GM18951 (cell line): Measurements from ENCODE around the gene CFAP58.

ENCODE experiments used
- POLR2A ChIP-seq: IDR thresholded peaks from 4 replicates; pipeline ENCODE4 v1.6.1; 2011; ENCODE audit warnings: mild to moderate bottlenecking; ENCODE audit not compliant: insufficient read length, insufficient read depth; ENCODE audit errors: extremely low read depth
- in situ Hi-C: fragments of 300-500 bp; cut with MboI; formaldehyde crosslinking; loops from one replicate; pipeline ENCODE4 v1.12.0; 2022; ENCODE audit warnings: low sequenced_read_pairs, mixed read lengths, inconsistent platforms; ENCODE audit not compliant: unreplicated experiment

The CFAP58 gene

DNA sequence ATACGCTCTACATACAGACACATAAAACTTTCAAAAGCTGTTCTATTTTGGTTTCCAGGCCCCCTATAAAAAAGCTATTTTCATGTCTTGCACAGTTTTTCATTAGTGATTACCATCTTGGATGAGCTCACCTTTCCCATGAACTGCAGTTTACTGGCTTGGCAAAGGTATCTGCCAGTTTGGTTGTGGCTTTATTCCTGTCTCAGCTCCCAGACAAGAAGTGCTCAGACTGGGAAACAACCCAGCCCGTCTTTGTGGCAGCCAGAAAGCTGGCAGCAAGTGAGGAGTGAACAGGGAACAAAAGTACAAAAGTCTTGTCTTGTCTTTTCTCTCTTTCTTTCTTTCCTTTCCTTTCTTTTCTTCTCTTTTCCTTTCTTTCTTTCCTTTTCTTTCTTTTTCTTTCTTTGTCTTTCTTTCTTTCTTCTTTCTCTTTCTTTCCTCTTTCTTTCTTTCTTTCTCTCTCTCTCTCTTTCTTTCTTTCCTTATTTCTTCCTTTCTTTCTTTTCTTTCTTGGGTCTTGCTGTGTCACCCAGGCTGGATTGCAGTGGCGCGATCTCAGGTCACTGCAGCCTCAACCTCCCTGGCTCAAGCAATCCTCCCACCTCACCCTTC is 138.8 kb downstream of the CFAP58 start:
- in situ Hi-C loops: no loop called here
- no peak for TF ChIP-seq POLR2A

DNA sequence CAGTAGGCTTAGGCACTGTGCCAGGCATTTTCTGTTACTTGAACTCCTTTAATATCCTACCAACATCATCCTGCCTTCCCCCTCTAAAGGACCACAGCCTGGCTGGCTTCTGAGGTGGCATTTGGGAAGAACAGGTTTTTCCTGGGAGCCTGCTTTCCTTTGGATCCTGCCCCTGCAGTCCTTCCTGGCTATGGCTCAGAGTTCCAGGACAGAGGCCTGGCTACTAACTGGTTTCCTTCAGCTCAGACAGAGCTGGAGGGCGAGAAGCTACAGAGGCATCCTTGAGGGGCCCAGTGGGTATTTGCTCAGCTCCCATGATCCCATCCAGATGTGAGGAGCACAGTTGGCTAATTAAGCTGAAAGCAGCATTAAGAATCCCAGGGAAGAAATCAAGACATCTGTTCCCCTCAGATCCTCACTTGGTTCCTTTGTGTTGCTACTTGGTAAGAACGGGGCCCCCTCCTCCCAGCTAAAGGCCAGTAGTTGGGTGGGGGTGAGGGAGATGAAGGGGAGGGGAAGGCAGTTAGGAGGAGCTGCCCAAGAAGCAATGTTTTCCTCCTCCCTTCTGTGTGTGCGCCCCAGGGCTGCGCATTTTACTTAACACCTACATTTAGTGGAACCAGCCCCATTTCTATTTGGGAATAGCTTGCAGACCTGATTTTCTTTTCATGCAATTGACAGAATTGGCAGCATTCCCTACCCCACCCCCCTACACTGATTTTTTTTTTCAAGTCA is 144.9 kb downstream of the CFAP58 start:
- TF ChIP-seq POLR2A: no peak
- in situ Hi-C loops: no loop called here

DNA sequence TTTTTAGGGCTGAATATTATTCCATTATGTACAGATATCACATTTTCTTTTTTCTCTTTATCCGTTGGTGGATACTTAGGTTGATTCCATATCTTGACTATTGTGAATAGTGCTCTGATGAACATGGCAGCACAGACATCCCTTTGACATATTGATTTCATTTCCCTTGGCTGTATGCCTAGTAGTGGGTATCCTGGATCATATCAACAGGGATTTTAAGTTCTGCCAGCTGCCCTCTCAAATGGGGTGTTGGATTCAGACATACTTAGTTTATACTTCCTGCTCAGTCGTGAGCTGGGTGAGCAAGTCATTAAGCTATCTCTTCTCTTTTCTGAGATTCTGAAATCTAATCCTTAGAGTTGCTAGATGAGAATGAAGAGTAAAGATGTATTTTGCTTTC is 147.8 kb downstream of the CFAP58 start:
- in situ Hi-C loops: no loop called here
- no peak for TF ChIP-seq POLR2A

DNA sequence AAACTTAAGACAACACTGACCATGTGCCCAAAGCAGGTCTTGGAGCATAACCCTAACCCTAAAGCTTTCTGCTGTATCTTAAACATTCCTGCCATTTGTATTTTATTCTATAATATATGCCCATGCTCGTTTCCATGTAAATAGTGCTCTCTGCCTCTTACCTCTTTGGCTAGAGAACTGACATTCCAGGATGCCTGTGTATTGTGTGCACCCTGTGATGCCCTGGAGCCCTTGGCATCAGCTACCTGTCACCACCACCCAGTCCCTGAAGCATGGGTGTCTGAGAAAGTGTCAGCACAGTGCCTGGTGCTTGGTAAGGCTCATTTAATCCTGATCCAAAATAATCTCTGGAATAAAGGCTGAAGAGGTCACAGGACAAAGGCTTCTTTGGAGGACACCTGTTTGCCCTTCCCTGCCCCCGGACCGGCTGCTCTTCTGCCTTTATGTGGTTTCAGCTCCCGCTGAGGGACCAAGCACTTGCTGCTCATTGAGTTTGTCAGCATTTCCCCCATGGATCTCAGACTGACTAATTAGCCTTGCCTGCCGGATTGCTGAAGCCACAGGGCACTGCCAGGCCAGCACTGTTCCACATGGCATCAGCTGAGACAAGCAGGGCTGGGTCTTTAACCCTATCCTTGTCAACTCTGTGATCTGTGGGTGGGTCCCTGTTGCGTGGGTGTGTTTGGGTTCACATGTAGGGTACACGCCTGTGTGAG is 148.4 kb downstream of the CFAP58 start:
- no peak for TF ChIP-seq POLR2A

DNA sequence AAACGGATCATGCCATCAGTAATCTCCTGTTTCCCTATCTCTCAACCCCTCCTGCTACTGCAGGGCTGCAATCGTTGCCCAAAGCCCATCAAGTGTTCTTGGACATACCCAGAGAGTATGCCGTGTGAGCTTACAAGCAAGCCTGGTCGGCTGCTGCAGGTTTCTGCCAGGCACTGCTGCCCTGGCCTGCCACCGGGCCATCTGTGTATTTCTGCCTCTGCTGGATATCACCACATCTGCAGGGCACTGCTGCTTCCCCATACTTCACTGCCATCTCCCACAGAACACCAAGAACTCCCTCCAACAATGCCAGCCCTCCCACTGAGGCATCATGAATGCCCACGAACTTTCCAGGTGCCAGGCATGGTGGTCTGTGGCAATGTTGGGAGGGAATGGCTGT is 149.3 kb downstream of the CFAP58 start:
- in situ Hi-C loops: no loop called here
- TF ChIP-seq POLR2A: no peak

More for the DNA sequence above, 148.4 kb downstream of the CFAP58 start:
- in situ Hi-C loops: no loop called here
